ENCODE measurements around the gene ACTL8. TPM values are rescaled to one million over a fixed set of nuclear protein-coding genes. Genes with fewer than 3 reads are reported as not detected.

ACTL8 gene
- total RNA-seq, 3 donors from 2014 or later, result not detected

GRCh38 chr1:17723684-17724083, 31.4 kb upstream of the ACTL8 start:
- H3K9me3 ChIP-seq, result no peaks in the 10 kb centered on the region
- TF ChIP-seq POLR2AphosphoS5 (IDR thresholded peaks at IDR 0.05) (no peak), POLR2A (IDR thresholded peaks at IDR 0.05) (no peak)
- TF ChIP-seq, protein P1, sequence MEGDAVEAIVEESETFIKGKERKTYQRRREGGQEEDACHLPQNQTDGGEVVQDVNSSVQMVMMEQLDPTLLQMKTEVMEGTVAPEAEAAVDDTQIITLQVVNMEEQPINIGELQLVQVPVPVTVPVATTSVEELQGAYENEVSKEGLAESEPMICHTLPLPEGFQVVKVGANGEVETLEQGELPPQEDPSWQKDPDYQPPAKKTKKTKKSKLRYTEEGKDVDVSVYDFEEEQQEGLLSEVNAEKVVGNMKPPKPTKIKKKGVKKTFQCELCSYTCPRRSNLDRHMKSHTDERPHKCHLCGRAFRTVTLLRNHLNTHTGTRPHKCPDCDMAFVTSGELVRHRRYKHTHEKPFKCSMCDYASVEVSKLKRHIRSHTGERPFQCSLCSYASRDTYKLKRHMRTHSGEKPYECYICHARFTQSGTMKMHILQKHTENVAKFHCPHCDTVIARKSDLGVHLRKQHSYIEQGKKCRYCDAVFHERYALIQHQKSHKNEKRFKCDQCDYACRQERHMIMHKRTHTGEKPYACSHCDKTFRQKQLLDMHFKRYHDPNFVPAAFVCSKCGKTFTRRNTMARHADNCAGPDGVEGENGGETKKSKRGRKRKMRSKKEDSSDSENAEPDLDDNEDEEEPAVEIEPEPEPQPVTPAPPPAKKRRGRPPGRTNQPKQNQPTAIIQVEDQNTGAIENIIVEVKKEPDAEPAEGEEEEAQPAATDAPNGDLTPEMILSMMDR (IDR thresholded peaks at IDR 0.05), result no peak
- H3K4me1 ChIP-seq, result no peaks in the 10 kb centered on the region

GRCh38 chr1:17724150-17724549, 31.0 kb upstream of the ACTL8 start:
- TF ChIP-seq, protein P1 (IDR thresholded peaks at IDR 0.05), result no peak
- TF ChIP-seq POLR2AphosphoS5 (IDR thresholded peaks at IDR 0.05) (no peak), POLR2A (IDR thresholded peaks at IDR 0.05) (no peak)
- H3K9me3 ChIP-seq, result no peaks in the 10 kb centered on the region
- H3K27ac ChIP-seq, result no peak overlapping the region
- H3K4me3 ChIP-seq, result no peak overlapping the region
- intact Hi-C loops (cut with DNase I; ENCODE audit: low total_unique reads), result no loop called here
- DNase-seq (ENCODE audit: low spot score in 2 of 2), result no peak
- no peaks in the 10 kb centered on the region for H3K36me3 ChIP-seq
- no peaks in the 10 kb centered on the region for H3K4me1 ChIP-seq
- peaks cover 0 to 7% of the 10 kb centered on the region in 2 donors for H3K27me3 ChIP-seq

More at GRCh38 chr1:17723684-17724083, 31.4 kb upstream of the ACTL8 start:
- Histone ChIP-seq H3K4me3 (no peak overlapping the region), H3K36me3 (no peaks in the 10 kb centered on the region), H3K27ac (no peak overlapping the region), H3K27me3 (peaks cover 0 to 7% of the 10 kb centered on the region in 2 donors)
- DNase-seq (ENCODE audit: low spot score in 2 of 2), result no peak
- intact Hi-C loops (cut with DNase I; ENCODE audit: low total_unique reads), result no loop called here

GRCh38 chr1:17725084-17725719, 29.9 kb upstream of the ACTL8 start:
- H3K27me3 ChIP-seq, result peaks cover 0 to 7% of the 10 kb centered on the region in 2 donors
- H3K9me3 ChIP-seq, result no peaks in the 10 kb centered on the region
- no peak overlapping the region for H3K27ac ChIP-seq
- intact Hi-C loops (cut with DNase I; ENCODE audit: low total_unique reads), result no loop called here
- TF ChIP-seq POLR2AphosphoS5 (IDR thresholded peaks at IDR 0.05) (no peak), POLR2A (IDR thresholded peaks at IDR 0.05) (no peak)
- TF ChIP-seq, protein P1 (IDR thresholded peaks at IDR 0.05), result no peak
- no peak overlapping the region for H3K4me3 ChIP-seq
- H3K36me3 ChIP-seq, result no peaks in the 10 kb centered on the region
- no peak for DNase-seq (ENCODE audit: low spot score in 2 of 2)
- no peaks in the 10 kb centered on the region for H3K4me1 ChIP-seq

- Histone ChIP-seq H3K36me3 (no peaks in the 10 kb centered on the region), H3K9me3 (no peaks in the 10 kb centered on the region), H3K27ac (no peak overlapping the region), H3K4me1 (no peaks in the 10 kb centered on the region), H3K4me3 (no peak overlapping the region), H3K27me3 (peaks cover 0 to 7% of the 10 kb centered on the region in 2 donors)
- no peak for DNase-seq (ENCODE audit: low spot score in 2 of 2)
- intact Hi-C loops (cut with DNase I; ENCODE audit: low total_unique reads), result no loop called here
- TF ChIP-seq, protein P1 (IDR thresholded peaks at IDR 0.05), result no peak
- TF ChIP-seq POLR2AphosphoS5 (IDR thresholded peaks at IDR 0.05) (no peak), POLR2A (IDR thresholded peaks at IDR 0.05) (no peak)
These were observed 29.1 kb upstream of the ACTL8 start for GRCh38 chr1:17725811-17726582.

DNA sequence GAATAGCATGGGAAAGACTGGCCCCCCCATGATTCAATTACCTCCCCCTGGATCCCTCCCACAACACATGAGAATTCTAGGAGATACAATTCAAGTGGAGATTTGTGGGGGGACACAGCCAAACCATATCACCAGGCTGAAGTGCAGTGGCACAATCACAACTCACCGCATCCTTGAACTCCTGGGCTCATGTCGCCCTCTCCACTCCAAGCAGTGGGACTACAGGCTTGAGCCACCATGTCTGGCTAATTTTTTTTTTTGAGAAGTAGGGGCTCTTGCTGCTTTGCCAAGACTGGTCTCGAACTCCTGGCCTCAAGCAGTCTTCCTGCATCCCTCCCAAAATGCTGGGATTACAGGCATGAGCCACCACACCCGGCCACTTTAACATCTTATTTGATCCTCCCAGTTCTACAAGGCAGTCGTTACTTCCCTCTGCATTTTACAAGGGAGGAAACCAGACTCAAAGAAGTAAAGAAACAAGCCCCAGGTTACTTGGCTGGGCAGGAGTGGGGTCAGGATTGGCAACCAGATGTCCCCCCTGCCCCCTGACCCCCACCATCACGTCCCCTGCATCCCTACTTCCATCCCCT, 26.9 kb upstream of the ACTL8 start:
- Histone ChIP-seq H3K9me3 (no peaks in the 10 kb centered on the region), H3K4me3 (no peak overlapping the region), H3K27me3 (peaks cover 0 to 7% of the 10 kb centered on the region in 2 donors), H3K36me3 (no peaks in the 10 kb centered on the region), H3K4me1 (no peaks in the 10 kb centered on the region), H3K27ac (no peak overlapping the region)
- no peak for TF ChIP-seq POLR2A (IDR thresholded peaks at IDR 0.05)
- TF ChIP-seq, protein P1 (IDR thresholded peaks at IDR 0.05), result no peak
- no peak for TF ChIP-seq POLR2AphosphoS5 (IDR thresholded peaks at IDR 0.05)
- DNase-seq (ENCODE audit: low spot score in 2 of 2), result no peak
- intact Hi-C loops (cut with DNase I; ENCODE audit: low total_unique reads), result no loop called here
